Thyroid gland (tissue), 4 donors: ENCODE results near the gene STOML2.

Experiments
- CTCF ChIP-seq, 6 experiments: fragments of 200-600 bp in 3 of 6; fragments of 450-650 bp in 3 of 6; sonication (generic) in 3 of 6; IDR thresholded peaks; one replicate each; pipeline ENCODE4 v1.5.1; 2016 to 2019; ENCODE audit warnings: antibody characterized with exemption in 6 of 6, mild to moderate bottlenecking in 2 of 6, inconsistent platforms in 1 of 6, moderate library complexity in 1 of 6
- POLR2A ChIP-seq, 2 donors: fragments of 450-650 bp; IDR thresholded peaks; one replicate each; pipeline ENCODE4 v1.6.1; 2017; ENCODE audit warnings: antibody characterized with exemption in 2 of 2, mild to moderate bottlenecking in 2 of 2, moderate library complexity in 1 of 2

GRCh38 chr9:35115680-35116538, 13.0 kb upstream of the STOML2 start, which contains the start of gene ATOSB:
- TF ChIP-seq CTCF (IDR thresholded peaks at IDR 0.05): no peak
- peak in 1 of 2 donors; percentile 77 for TF ChIP-seq POLR2A (IDR thresholded peaks at IDR 0.05)
